ENCODE measurements around the gene ZNRF3.

DNA sequence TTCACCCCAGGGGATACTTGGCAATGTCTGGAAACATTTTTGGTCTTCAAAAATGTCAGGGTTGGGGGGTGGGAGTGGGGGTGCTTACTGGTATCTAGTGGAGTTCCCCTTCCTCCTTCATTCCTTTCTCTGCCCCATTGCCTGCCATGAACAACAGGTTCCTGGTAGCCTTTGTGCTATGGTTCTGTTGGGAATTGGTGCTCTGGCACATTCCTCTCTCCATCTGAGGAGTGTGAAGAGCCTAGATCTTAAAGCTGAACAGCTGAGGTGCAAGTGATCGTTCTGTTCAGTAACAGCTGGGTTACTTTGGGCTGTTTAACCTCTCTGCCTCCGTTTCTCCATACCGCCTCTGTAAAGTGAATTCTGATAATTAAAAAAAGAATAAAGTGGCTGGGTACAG lies 114.0 kb downstream of the ZNRF3 start:
- TF ChIP-seq, protein P1, sequence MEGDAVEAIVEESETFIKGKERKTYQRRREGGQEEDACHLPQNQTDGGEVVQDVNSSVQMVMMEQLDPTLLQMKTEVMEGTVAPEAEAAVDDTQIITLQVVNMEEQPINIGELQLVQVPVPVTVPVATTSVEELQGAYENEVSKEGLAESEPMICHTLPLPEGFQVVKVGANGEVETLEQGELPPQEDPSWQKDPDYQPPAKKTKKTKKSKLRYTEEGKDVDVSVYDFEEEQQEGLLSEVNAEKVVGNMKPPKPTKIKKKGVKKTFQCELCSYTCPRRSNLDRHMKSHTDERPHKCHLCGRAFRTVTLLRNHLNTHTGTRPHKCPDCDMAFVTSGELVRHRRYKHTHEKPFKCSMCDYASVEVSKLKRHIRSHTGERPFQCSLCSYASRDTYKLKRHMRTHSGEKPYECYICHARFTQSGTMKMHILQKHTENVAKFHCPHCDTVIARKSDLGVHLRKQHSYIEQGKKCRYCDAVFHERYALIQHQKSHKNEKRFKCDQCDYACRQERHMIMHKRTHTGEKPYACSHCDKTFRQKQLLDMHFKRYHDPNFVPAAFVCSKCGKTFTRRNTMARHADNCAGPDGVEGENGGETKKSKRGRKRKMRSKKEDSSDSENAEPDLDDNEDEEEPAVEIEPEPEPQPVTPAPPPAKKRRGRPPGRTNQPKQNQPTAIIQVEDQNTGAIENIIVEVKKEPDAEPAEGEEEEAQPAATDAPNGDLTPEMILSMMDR (IDR thresholded peaks at IDR 0.05): no peak
- TF ChIP-seq POLR2A (IDR thresholded peaks at IDR 0.05): no peak

Data from body of pancreas (tissue), 4 donors.